GM23338 (cell line): ENCODE data around the gene CRYBG3.

Source experiments
- EZH2 ChIP-seq: fragments of 200-600 bp; sonication (generic); IDR thresholded peaks from one replicate; pipeline ENCODE4 v1.8.0; 2017; ENCODE audit warnings: antibody characterized with exemption, mild to moderate bottlenecking, low read depth; ENCODE audit not compliant: unreplicated experiment
- EZH2phosphoT487 ChIP-seq: fragments of 200-600 bp; sonication (generic); IDR thresholded peaks from one replicate; pipeline ENCODE4 v1.8.1; 2018; ENCODE audit warnings: antibody characterized with exemption; ENCODE audit not compliant: unreplicated experiment
- NANOG ChIP-seq: IDR thresholded peaks from 2 replicates; pipeline ENCODE4 v1.6.1; 2016; ENCODE audit warnings: antibody characterized with exemption, borderline replicate concordance
- POLR2AphosphoS5 ChIP-seq: IDR thresholded peaks from 2 replicates; pipeline ENCODE4 v1.6.1; 2016; ENCODE audit warnings: antibody characterized with exemption, low read depth
- TF ChIP-seq, protein P1 (sequence below), 2 experiments: fragments of 200-600 bp in 1 of 2; sonication (generic) in 1 of 2; conservative IDR thresholded peaks; 2 replicates each; pipeline versions ENCODE4 v1.5.1 to v1.6.1; 2016 to 2017; ENCODE audit warnings: antibody characterized with exemption in 2 of 2, low read depth in 2 of 2, mild to moderate bottlenecking in 2 of 2, moderate library complexity in 1 of 2
- TF ChIP-seq, protein P2 (sequence below): IDR thresholded peaks from one replicate; pipeline ENCODE4 v1.6.1; 2018; ENCODE audit warnings: antibody characterized with exemption; ENCODE audit not compliant: unreplicated experiment

DNA sequence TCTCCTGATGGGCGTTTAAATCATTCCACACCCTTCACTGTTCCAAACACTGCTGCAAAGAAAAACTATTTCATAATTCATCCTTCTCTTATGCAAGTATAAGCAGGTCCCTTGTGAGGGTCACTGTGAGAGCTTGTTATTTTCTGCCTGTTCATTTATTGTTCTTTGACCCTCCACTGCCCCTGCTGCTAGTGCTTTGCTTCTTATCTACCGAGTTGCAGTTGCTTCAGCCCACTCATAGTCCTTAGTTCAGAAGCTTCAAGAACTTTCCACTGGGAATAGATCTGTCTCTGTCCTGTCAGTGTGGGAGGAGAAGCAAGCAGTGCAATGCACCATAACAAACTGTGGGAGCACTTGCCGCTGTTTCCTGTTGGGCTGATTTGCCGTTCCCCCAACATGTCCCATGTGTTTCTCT, 110.6 kb downstream of the CRYBG3 start:
- TF ChIP-seq EZH2 = no peak
- TF ChIP-seq, protein P1, sequence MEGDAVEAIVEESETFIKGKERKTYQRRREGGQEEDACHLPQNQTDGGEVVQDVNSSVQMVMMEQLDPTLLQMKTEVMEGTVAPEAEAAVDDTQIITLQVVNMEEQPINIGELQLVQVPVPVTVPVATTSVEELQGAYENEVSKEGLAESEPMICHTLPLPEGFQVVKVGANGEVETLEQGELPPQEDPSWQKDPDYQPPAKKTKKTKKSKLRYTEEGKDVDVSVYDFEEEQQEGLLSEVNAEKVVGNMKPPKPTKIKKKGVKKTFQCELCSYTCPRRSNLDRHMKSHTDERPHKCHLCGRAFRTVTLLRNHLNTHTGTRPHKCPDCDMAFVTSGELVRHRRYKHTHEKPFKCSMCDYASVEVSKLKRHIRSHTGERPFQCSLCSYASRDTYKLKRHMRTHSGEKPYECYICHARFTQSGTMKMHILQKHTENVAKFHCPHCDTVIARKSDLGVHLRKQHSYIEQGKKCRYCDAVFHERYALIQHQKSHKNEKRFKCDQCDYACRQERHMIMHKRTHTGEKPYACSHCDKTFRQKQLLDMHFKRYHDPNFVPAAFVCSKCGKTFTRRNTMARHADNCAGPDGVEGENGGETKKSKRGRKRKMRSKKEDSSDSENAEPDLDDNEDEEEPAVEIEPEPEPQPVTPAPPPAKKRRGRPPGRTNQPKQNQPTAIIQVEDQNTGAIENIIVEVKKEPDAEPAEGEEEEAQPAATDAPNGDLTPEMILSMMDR (conservative IDR thresholded peaks at IDR 0.05; ENCODE audit: low read depth in 2 of 2) = no peak
- no peak for TF ChIP-seq POLR2AphosphoS5
- no peak for TF ChIP-seq NANOG
- TF ChIP-seq, protein P2, sequence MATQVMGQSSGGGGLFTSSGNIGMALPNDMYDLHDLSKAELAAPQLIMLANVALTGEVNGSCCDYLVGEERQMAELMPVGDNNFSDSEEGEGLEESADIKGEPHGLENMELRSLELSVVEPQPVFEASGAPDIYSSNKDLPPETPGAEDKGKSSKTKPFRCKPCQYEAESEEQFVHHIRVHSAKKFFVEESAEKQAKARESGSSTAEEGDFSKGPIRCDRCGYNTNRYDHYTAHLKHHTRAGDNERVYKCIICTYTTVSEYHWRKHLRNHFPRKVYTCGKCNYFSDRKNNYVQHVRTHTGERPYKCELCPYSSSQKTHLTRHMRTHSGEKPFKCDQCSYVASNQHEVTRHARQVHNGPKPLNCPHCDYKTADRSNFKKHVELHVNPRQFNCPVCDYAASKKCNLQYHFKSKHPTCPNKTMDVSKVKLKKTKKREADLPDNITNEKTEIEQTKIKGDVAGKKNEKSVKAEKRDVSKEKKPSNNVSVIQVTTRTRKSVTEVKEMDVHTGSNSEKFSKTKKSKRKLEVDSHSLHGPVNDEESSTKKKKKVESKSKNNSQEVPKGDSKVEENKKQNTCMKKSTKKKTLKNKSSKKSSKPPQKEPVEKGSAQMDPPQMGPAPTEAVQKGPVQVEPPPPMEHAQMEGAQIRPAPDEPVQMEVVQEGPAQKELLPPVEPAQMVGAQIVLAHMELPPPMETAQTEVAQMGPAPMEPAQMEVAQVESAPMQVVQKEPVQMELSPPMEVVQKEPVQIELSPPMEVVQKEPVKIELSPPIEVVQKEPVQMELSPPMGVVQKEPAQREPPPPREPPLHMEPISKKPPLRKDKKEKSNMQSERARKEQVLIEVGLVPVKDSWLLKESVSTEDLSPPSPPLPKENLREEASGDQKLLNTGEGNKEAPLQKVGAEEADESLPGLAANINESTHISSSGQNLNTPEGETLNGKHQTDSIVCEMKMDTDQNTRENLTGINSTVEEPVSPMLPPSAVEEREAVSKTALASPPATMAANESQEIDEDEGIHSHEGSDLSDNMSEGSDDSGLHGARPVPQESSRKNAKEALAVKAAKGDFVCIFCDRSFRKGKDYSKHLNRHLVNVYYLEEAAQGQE = no peak
- TF ChIP-seq EZH2phosphoT487 = no peak
